ENCODE results near the gene ESYT3.
"Not testable (repeated sequence)": the region's sequence is repeated elsewhere in the genome, so short reads cannot be mapped to it uniquely, and the experiment has no call there.

Gene ESYT3

DNA sequence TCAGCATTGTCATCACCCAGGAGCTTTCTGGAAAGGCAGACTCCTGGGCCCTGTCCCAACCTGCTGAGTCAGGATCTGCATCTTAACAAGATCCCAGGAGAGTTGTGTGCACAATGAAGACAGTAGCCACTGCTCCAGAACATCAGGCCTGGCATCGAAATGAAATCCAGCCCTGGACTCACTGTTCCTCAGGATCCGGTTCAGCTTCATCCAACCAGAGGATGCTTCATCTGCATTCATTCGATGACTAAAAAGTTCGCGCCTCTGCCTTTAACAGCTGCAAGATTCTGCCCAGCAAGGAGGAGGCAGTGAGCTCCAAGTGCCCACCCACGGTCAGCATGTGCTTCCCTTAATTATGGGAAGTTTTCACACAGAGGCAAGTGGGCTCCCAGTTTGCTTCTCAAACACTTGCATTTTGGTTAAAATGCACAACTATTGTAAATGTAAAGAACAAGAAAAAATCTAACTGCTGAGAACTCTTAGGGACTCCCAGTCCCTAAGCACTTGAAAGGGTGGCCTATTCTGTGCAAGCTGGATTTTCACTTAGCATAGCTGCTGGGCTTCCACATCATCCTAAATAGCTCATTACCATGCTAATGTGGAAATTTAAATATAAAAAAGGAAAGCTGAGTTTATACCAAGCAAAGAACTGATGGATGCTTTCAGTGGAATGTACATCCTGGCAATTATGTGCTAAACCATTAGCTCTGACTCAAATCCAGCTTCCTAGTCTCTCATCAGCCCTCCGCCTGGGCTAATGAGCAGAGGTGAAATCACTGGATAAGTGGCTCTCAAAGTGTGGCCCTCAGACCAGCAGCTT, 25.5 kb upstream of the ESYT3 start:
- DNase-seq (ENCODE audit: low read depth), result no peak

GRCh38 chr3:138412821-138413551, 21.4 kb upstream of the ESYT3 start:
- peak; percentile 35 for DNase-seq (ENCODE audit: low read depth)

DNA sequence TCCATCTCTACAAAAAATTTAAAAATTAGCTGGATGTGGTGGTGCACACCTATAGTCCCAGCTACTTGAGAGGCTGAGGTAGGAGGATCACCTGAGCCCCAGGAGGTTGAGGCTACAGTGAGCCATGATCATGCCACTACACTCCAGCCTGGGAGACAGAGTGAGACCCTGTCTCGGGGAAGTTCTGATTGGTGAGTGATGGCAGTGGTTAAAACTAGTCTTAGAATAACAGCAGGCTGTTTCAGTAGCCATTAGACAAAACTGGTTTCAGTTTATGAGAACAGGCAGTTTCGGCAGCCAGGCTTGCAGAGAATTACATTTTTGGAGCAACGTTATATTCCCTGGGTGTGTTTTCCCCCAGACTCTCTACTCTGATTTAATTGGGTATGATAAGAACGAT, 18.2 kb upstream of the ESYT3 start:
- not testable (repeated sequence) for DNase-seq (ENCODE audit: low read depth)

GRCh38 chr3:138417559-138417982, 16.8 kb upstream of the ESYT3 start:
- DNase-seq (ENCODE audit: low read depth), result peak; percentile 73

GRCh38 chr3:138418601-138419206, 15.7 kb upstream of the ESYT3 start:
- DNase-seq (ENCODE audit: low read depth), result no peak

DNA sequence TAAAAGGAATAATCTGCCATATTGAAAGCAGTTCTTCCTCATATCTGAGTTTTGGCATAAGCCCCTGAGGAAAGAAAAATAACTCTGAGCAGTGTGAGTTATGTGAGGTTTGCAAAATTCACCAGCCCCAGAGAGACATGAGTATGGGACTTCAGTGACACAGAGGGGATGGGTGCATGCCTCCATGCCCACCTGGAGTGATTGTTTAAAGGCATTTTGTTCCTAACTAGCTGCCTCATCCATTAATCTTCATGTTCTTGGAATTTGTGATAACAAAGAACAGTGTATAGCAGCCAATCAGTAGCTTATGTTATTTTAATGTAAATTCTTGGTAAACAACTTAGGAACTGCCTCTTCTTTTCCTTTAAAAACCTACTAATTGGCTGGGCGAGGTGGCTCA, 11.1 kb upstream of the ESYT3 start:
- no peak for DNase-seq (ENCODE audit: low read depth)

- DNase-seq (ENCODE audit: low read depth), result no peak
These were observed 10.1 kb upstream of the ESYT3 start for GRCh38 chr3:138424323-138424722.

DNA sequence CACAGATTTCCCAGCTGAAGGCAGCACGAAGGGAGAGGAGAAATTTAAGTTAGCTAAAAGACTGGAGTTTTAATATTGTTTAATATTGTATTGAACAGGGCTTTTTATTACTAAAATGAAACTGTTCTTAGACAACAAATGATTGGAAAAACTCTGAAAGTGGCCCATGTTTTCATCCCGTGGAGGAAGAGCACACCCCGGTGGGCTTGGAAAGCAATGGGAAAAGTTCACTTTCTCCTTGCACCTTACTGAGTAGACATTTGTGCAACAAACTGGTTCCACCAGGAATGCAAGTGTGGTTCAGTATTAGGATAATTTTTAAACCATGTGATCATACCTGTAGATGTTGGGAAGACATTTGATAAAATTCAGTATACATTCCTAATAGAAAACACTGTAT, 8.2 kb upstream of the ESYT3 start:
- no peak for DNase-seq (ENCODE audit: low read depth)

DNA sequence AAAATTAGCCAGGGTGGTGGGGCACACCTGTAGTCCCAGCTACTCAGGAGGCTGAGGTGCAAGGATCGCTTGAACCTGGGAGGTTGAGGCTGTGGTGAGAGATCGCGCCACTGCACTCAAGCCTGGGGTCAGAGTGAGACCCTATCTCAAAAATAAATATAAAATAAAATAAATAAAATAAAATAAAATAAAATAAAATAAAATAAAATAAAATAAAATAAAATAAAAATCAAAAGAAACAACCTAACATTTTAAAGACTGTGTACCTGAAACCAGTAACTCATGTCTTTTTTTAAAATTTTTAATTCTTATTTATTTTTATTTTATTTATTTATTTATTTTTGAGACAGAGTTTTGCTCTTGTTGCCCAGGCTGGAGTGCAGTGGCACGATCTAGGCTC, 7.7 kb upstream of the ESYT3 start:
- DNase-seq (ENCODE audit: low read depth), result not testable (repeated sequence)

- DNase-seq (ENCODE audit: low read depth), result no peak
These were observed 4.8 kb upstream of the ESYT3 start for GRCh38 chr3:138429665-138430064.

DNA sequence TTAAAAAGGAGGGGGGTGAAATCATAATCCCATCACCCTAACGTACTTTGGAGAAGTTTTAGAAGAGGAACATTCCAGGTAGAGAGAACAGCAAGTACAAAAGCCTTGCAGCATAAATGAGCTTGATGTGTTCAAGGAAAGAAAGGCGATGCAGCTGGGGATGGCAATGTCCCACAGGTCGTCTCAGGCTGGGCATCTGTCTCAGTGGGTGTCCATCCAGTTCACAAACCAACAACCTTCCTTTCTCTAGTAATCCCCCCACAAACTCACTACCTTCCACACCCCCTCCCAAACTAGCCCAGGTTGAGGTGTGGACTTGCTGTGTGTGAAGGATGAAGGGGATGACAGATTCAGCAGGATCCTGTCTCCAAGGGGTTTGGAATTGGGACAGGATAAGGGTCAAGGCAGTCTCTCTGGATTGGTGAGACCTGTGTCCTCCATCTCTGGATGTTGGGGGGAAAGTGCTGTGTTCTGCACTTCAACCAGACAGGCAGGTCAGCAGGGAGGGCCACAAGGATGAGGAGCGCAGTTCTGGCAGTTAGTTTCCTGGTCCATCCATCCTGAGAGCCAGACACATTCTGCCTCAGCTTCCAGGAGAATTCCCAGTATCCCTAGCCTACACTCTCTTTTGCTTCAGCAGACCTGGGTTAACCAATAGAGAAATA, 1.7 kb upstream of the ESYT3 start:
- no peak for DNase-seq (ENCODE audit: low read depth)

DNA sequence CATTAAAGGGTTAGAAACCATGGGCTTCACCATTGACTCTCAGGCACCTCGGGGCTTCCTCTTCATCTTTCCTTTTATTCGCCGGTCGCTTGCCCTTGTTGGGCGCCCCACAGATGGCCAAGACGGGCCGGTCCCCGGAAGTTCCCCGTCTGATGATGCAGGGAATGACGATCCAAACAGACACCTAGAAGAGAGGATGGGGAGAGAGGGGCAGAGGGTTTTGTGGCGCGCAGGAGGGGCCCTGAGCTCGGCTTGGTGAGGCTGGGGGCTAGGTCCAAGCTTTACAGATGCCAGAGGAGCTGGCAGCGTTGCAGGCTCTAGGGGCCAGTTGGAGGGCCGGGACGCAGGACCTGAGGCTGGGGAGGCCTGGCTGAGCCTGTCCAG, 532 bp upstream of the ESYT3 start:
- no peak for DNase-seq (ENCODE audit: low read depth)

DNA sequence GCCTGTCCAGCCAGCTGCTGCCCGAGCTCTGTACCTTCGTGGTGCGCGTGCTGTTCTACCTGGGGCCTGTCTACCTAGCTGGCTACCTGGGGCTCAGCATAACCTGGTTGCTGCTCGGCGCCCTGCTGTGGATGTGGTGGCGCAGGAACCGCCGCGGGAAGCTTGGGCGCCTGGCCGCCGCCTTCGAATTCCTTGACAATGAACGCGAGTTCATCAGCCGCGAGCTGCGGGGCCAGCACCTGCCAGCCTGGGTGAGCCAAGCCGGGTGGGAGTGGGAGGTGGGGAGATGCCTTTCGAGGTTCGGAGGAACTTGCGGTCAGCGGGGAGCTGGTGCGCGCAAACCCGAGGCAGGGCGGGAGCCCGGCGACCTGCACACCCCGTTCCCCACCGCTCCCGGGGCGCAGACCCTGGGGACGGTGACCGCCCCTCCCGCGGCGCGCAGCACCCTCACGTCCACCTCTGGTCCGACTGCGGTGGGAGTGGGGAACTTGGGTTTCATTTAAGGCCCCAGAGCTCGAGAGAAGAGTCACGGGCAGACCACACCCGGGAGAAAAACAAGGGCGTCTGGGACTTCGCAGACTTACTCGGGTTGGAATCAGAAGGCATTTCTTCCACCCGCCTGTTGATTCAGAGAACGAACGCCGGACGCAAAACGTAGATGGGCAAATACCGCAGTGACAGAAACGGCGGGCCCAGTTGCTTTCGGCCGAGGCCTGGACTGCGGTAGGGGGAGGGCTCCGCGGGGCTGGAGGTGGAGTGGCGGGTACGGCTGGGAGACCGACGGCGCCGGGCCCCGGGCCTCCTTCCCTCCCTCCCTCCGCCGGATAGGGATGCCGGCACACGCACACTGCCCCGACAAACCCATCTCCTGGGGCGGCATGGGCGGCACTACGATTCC, 708 bp downstream of the ESYT3 start:
- DNase-seq (ENCODE audit: low read depth), result no peak

DNA sequence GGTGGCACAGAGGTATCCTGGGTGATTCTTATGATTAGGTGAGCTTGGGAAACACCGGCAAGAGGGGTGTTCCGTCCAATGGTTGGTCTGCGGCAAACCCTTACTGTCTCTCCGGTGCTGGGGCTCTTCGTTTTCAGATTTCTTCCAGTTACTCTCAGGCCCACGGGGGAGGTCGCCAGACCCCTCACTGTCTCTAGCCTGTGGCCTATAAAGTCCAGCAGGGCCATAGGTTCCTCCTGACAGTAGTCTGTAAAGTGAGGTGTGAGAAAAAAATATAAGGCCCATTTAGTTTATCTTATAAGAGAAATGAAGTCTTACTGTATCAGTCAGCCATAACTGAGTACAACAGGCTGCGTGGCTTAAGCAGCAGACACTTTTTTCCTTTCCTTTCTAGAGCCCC, 1.4 kb downstream of the ESYT3 start:
- no peak for DNase-seq (ENCODE audit: low read depth)

DNA sequence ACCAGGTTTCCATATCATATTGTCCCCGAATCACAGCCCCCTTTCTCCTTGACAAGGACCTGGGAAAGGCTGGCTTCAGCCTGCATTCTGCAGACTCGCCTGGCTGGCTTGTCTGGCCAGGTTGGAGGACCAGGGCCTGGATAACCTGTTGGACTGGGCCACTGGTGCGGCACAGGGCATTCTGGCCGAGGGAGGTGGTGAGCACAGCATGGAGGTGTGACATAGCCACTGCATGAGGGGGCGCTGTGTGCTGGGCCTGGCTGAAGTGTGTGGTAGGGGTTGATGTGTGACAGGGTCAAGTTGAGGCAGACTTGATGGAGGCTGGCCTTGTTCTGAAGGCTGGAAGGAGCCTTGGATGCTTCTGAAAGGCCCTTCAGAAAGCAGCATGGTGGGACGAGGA, 2.9 kb downstream of the ESYT3 start:
- no peak for DNase-seq (ENCODE audit: low read depth)

GRCh38 chr3:138438896-138439295, 4.5 kb downstream of the ESYT3 start:
- DNase-seq (ENCODE audit: low read depth), result no peak

GRCh38 chr3:138439646-138440045, 5.2 kb downstream of the ESYT3 start:
- DNase-seq (ENCODE audit: low read depth), result no peak

- DNase-seq (ENCODE audit: low read depth), result no peak
These were observed 5.7 kb downstream of the ESYT3 start for GRCh38 chr3:138440121-138440521.

- DNase-seq (ENCODE audit: low read depth), result peak; percentile 55
These were observed 6.2 kb downstream of the ESYT3 start for GRCh38 chr3:138440596-138440995.

GRCh38 chr3:138441256-138441655, 6.8 kb downstream of the ESYT3 start:
- DNase-seq (ENCODE audit: low read depth), result no peak

GRCh38 chr3:138441742-138442141, 7.3 kb downstream of the ESYT3 start:
- no peak for DNase-seq (ENCODE audit: low read depth)

- no peak for DNase-seq (ENCODE audit: low read depth)
These were observed 8.0 kb downstream of the ESYT3 start for GRCh38 chr3:138442433-138442832.
